ENCODE data around the gene ADAMTSL2.

ADAMTSL2 gene

DNA sequence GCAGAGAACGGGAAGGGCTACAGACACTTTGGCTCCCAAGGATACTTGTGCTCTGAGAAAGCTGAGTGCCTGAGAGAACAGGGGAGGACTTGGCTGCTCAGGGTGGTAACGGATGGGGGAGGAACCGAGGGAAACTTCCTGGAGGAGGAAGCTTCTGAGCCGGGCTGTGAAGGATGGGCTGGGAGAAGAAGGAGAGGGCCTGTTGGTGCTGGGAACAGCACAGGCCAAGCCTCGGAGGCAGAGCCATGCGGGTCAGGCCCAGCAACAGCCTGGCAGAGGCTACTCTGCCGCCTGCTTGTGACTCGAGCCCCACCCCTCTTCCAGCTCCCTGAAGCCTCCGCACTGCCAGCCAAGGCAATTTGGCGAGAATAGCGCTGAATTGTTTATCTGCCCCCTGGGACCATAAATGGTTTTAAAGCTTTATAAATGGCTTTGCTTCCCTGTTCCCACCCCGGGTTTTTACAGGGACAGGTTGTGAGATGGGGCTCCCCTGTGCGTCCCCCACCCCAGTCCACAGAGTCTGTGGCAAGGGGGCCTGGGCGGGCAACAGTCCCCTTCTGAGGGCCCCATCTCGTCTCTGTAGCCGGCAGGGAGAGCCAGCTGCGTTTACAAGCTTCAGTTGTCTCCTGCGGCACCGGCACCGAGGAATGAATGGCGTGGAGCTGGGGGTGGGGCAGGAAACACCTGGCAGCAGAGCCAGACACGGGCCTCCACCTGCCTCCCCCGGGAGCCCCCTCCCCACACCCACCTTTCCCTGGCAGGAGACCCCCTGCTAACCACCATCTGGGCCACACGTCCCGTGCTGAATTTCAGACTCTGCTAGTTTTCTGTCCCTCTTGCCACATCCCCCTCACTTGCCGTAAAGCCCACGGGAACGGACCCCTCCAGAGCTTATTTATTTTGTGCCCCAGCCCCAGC is 50.3 kb downstream of the ADAMTSL2 start:
- DNase-seq (ENCODE audit: low read depth in 2 of 2, low spot score in 1 of 2): no peak

DNA sequence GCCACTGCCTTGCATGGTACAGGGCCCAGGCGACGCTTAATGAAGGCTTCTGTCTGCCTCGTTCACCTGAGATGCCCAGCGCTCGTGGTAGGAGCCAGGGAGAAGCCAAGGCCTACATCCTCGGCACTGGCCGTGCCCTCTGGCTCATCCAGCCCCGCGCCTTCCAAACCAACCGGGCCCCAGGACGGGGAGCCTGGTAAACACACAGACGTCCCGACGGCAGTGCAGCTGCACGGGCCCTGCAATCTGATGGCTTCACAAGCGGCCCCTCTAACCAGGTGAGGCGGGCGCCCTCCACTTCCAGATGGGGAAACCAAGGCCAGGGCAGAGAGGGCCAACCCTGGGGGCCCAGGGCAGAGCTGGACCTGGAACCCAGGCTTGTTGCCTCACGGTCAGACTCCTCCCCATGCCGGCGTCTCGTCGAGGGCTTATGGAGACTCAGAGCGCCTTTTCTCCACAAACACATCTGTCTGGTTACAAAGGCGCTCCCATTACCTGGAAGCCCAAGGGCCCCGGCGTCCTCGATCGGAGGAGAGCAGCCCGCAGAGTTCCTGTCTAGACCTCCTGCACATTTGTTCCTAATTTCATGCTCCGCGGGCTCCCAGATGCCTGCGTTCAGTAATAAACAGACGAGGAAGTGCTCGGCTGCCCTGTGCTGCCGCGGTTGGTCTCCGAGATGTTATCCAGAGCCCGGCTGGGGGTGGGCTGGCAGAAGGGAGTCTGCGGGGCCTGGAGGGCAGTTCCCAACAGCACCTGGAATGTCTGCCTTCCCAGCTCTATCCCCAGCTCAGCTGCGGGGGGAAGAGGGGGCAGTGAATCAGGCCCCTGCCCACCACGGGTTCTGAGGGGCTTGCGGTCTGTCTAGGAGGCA is 51.2 kb downstream of the ADAMTSL2 start:
- DNase-seq (ENCODE audit: low read depth in 2 of 2, low spot score in 1 of 2): no peak

DNA sequence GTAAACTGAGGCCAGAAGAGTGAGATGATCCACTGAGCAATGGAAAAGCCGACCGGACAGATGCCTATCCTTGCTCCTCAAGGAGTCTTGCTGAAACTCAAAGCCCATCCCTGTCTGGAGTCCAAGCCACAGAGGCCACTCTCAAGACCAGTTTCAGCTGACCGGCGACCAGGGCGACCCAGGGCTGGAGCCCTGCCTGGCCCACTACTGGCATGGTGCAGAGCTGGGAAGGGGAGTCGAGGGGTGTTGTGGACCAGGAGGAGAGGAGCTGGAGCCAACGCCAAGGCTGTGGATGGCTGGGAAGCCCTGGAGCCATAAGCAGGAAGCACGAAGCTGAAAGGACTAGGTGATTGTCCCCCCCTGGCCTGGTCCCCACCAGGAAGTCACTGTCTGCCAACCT is 52.5 kb downstream of the ADAMTSL2 start:
- DNase-seq (ENCODE audit: low read depth in 2 of 2, low spot score in 1 of 2): no peak

DNA sequence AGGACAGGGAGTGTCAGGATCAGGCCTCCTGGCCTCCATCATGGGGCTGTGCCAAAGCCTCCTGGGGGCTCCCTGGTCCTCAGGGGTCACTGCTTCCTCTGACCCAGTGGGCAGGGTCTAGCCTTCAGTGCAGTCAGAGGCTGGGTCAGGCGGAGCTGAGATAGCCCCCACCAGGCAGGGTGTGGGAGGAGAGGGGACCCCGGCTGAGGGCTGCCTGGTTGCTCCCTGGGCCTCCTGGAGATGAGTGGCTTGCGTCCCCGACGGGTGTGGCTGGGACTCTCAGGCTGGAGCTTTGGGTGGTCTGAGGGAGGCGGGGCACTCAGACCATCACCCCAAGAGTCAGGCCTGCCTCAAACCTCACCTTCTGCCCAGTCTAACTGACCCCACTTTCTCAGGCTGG is 53.0 kb downstream of the ADAMTSL2 start:
- DNase-seq (ENCODE audit: low read depth in 2 of 2, low spot score in 1 of 2): no peak

DNA sequence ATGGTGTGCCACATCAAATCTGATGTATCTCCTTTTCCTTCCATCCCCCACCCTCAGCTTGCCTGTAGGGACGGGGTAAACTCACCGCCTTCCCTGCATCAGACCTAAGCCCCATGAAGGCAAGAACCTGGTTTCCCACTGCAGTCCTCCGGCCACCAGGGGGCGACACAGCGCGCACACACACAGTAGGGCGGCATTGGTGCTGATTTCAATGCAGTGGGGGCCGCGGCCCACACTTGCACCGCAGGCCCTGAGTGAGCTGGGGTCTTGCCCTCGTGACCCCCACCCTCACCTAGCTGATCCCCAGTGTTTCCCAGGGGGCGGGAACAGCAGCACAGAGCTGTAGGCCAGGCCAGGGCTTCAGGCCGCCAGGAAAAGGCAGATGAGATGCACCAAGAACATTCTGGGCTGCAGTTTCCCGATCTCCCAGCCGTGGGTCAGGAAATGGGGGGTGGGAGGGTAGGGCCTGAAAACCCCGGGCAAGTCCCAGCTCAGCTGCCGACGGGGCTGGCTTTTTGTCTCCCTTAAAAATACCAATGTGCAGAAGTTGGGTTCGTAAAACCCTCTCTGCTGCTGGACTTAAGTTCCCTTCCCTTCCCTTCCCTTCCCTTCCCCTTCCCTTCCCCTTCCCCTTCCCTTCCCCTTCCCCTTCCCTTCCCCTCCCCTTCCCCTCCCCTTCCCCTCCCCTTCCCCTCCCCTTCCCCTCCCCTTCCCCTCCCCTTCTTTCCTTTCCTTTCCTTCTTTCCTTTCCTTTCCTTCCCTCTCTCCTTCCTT is 55.1 kb downstream of the ADAMTSL2 start:
- DNase-seq (ENCODE audit: low read depth in 2 of 2, low spot score in 1 of 2): no peak

DNA sequence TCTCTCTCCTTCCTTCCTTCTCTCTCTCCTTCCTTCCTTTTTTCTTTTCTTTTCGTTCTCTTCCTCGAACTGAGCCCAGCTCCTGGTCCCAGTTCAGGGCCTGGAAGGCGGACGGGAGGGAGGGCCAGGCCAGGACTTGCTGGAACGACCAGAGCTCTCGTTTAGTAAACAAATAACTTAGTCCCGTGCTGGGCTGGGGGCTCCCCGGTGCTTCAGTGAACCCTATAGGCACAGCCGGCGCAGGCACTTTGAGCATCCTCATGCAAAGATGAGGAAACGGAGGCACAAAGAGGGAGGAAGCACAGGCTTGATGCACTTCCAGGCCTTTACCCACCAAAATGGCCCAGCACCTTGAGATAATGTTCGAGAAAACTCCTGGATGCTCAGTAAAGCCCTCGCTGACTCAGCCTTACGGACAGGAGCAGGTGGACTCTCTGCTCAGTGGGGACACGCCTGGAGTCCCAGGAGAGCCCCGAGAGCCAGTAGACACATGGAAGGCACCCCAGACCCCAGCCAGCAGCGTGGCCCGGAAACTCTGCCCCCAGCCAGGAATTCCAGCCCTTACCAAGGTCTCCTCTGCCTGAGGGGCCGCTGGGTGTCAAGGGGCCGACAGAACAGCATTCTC is 55.8 kb downstream of the ADAMTSL2 start:
- no peak for DNase-seq (ENCODE audit: low read depth in 2 of 2, low spot score in 1 of 2)

DNA sequence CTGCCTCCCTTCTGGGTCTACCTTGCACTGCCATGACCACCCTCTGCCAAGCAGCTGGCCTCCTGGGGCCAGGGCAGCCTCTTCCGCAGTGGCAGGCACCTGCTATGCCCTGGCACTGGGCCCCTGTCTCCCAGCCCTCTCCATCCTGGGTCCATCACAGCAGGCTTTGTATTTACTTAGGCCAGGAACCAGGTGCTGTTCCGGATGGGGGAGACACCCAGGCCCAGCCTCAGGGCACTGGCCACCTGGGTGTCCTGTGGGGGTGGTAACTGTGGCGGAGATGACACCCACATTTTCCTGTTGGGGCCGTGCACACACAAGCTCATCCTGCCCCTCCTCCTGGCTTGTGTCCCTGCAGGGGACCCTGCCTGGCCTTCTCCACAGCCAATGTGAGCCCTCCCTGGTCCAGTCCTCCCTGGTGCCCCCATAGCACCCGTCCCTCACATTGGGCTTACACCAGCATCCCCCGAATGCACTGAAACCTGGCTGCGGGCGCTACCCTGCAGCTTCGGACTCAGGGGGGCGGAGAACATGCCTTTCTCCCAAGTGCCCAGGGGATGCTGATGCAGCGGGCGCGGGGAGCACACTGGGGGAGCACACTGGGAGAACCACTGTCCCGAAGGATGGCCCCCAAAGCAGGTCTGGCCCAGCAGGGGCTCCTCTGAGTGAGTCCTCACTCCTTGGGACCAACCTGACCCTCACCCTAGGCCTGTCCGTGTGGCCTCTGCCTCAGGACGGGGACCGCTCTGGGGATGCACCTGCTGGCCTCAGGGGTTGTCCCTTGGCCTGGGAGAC is 56.8 kb downstream of the ADAMTSL2 start:
- DNase-seq (ENCODE audit: low read depth in 2 of 2, low spot score in 1 of 2): no peak

DNA sequence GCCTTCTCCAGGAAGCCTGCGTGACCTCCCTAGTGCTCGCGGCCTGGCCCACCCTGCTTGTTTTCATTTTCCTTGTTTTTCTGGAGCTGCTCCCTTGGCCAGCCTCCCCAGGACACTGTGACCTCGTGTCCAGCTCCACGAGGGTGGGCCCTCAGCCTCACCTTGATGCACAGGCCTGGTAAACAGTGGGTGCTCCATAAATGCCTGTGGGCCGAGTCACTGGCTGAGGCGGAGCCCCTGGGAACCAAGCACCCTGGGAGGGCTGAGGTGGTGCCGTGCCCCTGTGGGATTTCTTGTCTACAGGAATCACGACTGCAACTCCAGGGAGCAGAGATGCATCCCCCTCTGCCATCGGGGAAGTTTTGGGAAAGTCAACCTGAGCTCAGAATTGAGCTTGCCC is 57.5 kb downstream of the ADAMTSL2 start:
- no peak for DNase-seq (ENCODE audit: low read depth in 2 of 2, low spot score in 1 of 2)

DNA sequence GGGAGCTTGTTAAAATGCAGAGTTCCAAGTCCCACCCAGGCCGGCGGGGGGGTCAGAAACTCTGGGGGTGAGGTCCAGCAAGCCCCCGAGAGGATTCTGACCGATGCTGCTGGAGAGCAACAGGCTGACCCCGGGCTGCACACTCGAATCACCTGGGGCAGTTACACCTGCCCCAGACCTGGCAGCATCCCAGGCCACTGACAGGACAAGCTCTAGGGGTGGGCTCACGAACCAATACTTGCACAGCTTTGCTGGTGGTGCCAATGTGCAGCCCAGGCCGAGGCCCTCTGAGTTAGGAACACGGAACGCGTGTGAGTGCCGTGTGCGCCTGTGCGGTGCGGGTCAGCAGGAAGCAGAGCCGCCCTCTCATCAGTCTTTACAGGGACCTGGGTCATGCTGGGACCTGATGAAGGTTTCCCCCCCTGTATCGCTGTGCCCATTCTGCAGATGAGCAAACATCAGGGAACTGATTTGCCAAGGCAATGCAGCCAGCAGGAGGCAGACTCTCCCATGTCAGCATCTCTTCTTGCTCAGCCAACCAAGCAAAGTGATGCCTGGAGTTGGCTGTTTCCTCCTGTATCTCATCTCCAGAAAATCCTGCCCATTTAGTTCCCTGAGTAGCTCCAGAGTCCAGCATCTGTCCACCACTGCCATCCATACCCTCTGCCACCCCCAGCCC is 58.4 kb downstream of the ADAMTSL2 start:
- DNase-seq (ENCODE audit: low read depth in 2 of 2, low spot score in 1 of 2): no peak

DNA sequence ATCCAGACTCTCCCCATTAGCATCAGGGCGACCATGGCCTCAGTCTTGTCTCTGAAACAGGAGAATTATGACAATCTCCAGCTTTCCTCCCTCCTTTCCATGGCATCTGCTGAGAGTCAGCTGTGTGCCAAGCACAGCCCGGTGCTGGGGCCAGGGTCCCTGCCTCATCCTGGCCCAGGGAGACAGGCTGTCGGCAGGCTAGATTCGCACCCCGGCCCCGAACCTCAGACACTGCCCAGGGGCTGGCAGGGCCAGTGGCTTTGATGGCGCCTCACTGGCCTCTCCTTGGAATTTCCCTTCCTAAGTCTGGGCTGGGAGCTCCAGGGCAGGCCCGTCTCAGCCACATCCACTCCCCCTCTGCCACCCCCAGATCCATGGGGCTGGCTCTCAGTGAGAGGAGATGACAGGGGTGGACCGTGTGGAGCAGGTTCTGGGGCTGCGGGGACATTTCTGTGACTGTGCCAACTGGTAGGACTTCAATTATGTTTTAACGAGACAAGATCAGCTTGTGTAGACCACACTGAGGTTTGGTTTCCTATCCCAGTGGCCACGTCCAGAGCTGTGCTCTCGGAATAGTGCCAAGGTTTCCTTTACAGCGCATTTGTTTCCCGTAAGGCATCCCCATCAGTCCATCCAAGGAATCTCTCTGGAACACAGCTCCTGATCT is 59.2 kb downstream of the ADAMTSL2 start:
- DNase-seq (ENCODE audit: low read depth in 2 of 2, low spot score in 1 of 2): no peak

DNA sequence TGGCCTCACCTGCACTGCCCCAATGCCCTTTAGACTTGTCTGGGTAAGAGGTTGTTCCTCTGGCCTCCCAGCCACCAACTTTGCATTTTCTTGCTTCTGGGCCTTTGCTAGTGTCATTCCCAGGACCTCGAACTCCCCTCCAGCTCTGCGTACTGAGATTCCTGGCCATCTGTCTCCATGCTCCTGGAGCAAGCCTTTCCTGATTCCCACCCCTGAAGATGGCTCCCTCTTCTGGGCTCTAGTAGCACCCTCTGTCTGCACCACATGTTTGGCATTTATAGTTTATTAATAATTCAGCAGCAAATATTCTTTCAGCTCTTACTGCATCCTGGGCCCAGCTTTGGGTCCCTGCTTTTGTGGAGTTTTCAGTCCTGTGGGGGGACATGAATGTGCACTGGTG is 59.8 kb downstream of the ADAMTSL2 start:
- no peak for DNase-seq (ENCODE audit: low read depth in 2 of 2, low spot score in 1 of 2)

DNA sequence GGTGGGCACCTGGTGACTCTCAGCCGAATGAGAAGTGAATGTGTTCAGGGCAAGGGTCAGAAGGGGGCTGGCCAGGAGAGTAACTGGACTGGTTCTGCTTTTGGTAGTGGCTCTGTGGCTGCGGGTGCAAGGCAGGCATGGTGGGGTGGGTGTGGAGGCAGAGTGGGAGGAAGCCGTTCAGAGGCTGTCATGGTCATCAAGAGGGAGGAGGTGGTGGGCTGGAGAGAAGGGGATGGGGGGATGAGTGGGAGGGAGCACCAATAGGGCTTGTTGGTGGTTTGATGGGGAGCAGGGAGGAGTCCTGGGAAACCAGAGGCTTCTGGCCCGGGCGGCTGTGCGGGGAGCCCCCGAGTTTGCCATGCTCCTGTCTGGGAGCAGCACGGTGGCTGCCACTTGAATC is 61.4 kb downstream of the ADAMTSL2 start:
- no peak for DNase-seq (ENCODE audit: low read depth in 2 of 2, low spot score in 1 of 2)

DNA sequence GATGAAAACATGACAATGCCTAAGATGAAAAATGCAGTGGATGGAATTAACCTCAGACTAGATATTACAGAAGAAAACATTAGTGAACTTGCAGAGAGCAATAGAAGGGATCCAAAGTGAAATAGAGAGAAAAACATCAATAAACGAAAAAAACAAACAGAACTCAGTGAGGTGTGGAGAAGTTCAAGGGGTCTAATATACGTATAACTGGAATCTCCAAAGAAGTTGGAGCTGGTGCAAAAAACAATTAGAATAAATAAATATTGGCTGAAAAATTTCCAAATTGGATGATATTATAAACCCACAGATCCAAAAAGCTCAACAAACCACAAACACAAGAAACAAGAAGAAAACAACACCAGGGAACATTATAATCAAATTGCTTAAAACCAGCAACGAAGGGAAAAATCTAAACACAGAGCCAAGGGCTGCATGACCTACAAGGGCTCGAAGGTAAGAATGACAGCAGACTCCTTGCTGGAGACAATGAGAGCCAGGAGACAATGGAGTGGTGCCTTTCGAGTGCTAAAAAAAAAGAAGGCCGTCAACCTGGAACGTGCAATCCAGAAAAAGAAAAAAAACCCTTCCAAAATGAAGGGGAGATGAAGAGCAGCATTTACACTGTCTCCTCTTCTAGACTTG is 62.9 kb downstream of the ADAMTSL2 start:
- no peak for DNase-seq (ENCODE audit: low read depth in 2 of 2, low spot score in 1 of 2)

DNA sequence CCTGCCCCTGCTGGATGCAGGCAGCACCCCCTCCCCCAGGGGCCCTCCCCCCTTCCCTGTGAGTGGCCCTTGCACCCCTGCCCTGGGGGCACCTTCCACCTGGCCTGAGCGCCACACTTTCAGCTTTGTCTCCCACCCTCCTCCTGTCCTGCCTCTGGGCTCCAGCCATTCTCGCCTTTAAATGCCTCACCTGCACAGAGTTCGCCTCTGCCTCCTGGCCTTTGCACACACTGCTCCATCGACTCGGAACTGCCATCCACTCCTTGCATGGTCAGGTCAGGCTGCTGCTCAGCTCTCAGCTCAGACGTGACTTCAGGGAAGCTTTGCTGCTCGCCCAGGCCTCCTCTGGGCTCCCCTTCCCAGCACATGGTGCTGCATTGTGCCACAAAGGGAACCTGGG is 64.5 kb downstream of the ADAMTSL2 start:
- DNase-seq (ENCODE audit: low read depth in 2 of 2, low spot score in 1 of 2): no peak

DNA sequence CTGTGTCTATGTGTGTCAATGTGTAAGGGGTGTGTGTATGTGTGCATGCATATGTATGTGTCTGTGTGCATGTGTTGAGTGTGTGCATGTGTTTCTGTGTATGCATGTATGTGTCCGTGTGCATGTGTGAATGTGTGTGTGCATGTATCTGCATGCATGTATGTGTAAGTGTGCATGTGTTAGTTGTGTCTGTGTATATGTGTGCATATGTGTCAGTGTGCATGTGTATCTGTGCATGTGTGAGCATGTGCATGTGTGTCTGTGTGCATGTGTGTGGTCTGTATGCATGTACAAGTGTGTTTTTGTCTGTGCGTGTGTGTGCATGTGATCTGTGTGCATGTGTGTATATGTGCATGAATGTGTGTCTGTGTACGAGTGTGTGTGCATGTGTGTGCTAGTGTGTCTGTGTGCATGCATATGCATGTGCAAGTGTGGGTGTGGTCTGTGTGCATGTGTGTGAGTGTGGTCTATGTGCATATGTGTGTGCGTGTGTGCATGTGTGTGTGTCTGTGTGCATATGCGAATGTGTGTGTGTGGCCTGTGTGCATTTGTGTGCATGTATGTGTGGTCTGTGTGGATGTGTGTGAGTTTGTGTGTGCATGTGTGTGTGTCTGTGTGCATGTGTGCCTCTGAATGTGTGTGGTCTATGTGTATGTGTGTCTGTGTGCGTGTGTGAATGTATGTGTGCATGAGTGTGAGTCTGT is 65.1 kb downstream of the ADAMTSL2 start:
- no peak for DNase-seq (ENCODE audit: low read depth in 2 of 2, low spot score in 1 of 2)

DNA sequence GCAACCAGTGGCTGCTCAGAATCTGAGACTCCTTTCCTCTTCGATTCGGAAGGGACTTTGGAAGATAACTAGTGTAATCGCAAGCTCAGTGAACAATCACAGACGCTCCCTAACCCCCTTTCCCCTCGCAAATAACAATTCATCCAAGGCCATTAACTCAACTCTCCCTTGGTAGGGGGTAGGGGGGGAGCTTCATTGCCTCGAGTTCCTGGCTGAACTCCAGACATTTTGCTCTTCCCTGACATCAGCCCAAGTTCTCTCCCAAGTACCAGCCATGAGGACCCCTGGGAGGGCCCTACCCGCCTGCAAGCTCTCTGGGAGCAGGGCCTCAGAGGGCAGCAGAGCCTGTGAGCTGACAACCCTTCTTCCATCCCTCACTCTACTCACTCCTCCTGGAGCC is 66.2 kb downstream of the ADAMTSL2 start:
- no peak for DNase-seq (ENCODE audit: low read depth in 2 of 2, low spot score in 1 of 2)

DNA sequence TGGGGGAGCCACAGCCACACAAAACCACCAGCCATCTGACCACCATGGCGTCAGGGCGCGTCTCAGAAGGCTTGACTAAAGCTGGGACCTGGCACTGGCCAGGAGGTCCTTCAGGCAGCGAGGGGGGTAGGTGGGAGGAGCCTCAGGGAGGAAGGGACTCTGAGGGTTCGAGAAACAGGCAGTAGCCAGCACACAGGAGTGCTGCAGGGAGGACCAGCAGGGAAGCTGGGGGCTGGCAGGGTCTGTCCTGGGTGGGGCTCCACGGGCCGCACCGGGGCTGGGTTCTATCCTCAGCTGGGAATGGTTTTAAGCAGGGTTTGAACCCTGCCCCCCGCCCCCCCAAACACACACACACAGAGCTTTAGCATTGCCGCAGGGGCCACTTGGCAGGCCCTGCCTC is 67.2 kb downstream of the ADAMTSL2 start:
- no peak for DNase-seq (ENCODE audit: low read depth in 2 of 2, low spot score in 1 of 2)

DNA sequence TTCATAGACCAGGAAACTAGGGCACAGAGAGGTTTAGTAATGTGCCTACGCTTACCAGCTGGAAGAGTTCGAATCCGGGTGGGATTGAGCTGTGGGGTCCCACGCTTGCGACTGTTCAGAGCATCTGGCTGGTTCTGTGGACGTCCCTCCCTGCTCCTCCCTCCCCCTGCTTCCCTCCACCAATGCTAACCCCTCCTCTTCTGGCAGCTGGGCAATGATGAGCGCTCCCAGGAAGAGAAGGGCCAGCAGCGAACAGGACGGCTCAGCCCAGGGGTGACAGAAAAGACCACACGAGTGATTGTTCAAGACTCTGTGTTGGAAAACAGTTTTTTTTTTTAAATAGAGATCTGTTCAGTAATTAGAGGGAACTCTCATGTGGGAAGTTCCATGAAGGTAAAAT is 67.8 kb downstream of the ADAMTSL2 start:
- no peak for DNase-seq (ENCODE audit: low read depth in 2 of 2, low spot score in 1 of 2)

All from stimulated activated CD8-positive, alpha-beta memory T cell treated with anti-CD3 and anti-CD28 coated beads, Interleukin-4, amount 100 ng/mL, for 4 hours (primary cell).